Kidney glomerular epithelial cell (primary cell): ENCODE data around the gene SMIM15.
"Not testable (repeated sequence)": the region's sequence is repeated elsewhere in the genome, so short reads cannot be mapped to it uniquely, and the experiment has no call there.

Source experiments
- DNase-seq: peaks from one replicate; lab custom pipeline; 2025; lab: John Stamatoyannopoulos, UW

Gene SMIM15, protein sequence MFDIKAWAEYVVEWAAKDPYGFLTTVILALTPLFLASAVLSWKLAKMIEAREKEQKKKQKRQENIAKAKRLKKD

DNA sequence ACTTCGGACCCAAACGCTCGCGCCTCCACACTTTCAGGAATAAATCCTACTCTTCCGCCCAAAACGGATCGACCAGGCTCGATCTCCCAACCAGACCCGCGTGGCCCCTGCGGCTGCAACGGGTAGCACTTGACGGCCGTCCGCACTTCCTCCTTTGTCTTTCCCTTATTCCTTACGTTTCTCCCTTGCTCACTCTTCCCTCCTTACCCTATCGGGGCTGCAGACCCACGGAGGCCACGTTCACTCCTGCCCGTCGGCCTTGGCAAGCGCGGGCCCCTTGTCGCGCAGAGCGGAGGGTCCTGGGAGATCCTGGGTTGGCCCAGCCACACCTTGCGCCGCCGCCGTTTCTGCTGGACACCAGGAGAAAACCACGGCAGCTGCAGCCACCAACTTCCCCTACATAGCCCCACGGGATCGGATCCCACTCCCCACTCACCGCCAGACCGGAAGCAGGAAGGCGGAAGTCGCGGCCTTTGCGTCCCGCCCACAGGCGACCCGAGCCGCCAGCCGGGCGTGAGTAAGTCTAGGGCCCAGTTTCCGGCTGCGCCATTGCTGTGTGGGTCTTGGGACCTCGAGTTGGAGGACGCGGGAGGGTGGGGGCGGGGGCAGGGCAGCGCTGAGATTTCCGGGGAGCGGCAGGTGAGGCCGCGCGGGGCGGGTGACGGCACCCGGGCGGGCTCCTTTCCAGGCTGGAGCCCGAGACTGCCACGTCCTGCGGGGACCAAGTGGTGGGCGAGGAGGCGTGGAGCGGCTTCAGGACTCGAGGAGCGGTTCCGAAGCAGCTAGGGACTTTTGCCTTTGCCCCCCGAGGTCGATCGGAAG lies at the start of gene SMIM15:
SMIM15 (minus strand) TSS at position 459 of the 822 bp plus-strand sequence. CDS start 2,297 bp downstream, outside the sequence.
- peak; percentile 80 for DNase-seq

DNA sequence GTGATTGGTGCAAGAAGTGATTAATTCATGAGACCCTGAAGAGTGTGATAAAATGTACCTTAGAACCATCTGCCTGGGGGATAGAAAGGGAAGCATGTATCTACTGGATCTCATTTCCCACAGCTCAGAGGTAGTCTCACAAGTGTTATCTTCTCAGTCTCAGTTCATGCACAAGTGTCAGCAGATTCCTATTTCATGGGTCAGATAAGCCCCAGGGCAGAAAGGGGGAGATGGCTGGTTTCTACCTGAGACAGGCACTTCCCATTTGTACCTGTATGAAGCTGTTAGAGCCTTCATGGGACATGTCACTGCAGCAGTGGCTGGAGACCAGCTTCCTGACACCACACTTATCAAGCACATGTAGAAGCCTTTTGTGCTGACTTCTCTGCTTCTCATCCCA lies 45.6 kb upstream of the SMIM15 start:
- DNase-seq, result no peak

DNA sequence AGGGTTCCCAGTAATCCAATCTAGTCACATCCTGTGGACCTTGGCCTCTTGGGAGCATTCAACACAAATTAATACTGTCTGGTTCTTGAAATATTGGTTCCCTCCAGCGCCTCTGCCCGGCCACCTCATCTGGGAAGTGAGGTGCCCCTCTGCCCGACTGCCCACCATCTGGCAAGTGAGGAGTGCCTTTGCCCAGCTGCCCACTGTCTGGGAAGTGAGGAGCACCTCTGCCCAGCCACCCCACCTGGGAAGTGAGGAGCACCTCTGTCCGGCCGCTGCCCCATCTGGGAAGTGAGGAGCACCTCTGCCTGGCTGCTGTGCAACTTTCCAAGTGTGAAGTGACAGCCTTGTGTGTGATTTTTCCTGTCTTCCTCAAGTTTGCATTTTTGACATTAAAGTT lies 42.7 kb upstream of the SMIM15 start:
- DNase-seq, result no peak

DNA sequence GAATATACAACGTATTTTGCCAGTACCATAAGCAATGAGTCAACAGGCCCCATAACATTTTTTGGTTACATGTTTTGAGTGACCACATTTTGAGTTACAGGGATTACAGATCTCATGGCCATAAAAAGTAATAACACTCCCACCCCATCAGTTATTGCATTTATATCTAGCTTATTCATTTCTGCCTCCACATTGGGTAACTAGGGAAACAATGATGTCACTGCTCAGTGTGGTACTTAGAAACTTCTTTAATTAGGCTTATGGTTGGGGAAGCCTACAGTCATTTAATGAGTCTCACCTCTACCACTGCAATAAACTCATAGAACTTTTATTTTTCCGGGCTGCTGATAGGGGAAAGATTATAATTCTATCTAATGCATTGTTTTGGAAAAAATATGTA lies 39.9 kb upstream of the SMIM15 start:
- DNase-seq, result no peak

DNA sequence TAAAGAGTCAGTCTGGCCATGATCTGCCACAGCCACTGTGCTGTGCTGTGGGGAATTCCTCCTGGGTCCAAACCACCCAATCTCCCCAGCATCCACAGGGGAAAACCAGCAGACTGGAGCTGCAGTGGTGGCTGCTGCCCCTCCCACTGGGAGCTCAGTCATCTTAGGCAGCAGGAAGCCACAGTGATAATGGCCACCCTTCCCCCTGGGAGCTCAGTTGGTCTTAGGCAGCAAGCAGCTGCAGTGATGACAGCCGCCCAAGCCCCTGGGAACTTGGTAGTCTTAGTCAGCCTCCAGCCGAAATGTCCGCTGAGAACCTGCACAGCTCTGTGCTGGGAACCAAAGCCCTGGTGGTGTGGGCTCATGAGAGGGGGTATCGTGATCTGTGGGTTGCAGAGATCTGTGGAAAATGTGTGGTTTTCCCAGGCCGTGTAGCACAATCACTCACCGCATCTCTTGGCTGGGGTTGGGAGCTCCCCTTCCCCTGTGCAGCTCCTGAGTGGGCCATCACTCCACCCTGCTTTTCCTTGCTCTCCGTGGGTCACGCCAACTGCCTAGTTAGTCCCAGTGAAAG lies 38.4 kb upstream of the SMIM15 start:
- no peak for DNase-seq

DNA sequence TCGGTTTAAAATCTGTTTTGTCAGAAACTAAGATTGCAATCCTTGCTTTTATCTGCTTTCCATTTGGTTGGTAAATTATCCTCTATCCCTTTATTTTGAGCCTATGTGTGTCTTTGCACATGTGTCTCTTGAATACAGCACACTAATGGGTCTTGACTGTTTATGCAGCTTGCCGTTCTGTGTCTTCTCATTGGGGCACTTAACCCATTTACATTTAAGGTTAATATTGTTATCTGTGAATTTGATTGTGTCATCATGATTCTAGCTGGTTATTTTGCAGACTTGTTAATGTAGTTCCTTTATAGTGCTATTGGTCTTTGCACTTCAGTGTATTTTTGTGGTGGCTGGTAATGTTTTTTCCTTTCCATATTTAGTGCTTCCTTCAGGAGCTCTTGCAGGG lies 36.3 kb upstream of the SMIM15 start:
- no peak for DNase-seq

DNA sequence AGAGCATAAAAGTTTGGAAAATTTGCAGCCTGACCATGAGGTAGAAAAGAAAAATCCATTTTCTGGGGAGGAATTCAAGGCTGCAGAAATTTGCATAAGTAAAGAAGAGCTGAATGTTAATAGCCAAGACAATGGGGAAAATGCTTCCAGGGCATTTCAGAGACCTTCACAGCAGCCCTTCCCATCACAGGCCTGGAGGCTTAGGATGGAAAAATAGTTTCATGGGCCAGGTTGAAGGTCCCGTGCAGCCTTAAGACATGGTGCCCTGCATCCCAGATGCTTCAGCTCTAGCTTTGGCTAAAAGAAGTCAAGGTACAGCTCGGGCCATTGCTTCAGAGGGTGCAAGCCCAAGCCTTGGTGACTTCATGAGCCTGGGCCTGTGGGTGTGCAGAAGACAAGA lies 25.6 kb upstream of the SMIM15 start:
- not testable (repeated sequence) for DNase-seq

DNA sequence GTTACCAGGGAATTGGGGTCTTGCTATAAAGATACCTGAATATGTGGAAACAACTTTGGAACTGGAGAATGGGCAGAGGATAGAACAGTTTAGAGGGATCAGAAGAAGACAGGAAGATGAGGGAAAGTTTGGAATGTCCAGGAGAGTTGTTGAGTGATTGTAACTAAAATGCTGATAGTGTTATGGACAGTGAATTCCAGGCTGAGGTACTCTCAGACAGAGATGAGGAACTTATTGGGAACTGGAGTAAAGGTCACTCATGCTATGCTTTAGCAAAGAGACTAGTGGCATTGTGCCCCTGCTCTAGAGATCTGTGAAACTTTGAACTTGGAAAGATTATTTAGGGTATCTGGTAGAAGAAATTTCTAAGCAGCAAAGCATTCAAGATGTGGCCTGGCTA lies 25.1 kb upstream of the SMIM15 start:
- not testable (repeated sequence) for DNase-seq

DNA sequence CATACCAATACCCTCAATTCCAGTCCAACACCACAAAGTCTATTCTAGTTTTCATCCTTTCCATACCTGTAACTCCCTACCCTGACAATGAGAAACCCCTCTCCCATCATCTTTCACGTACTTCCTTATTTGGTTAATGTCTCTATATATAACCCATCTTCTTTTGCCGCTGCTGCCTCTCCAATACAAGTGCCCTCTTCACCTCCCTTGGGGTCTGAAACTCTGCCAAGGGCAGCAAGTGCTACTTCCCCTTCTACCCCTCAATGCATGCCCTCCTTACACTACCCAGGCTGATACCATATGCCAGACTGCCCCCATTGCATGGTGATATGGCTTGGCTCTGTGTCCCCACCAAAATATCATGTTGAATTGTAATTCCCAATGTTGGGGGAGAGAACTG lies 24.4 kb upstream of the SMIM15 start:
- DNase-seq, result no peak

DNA sequence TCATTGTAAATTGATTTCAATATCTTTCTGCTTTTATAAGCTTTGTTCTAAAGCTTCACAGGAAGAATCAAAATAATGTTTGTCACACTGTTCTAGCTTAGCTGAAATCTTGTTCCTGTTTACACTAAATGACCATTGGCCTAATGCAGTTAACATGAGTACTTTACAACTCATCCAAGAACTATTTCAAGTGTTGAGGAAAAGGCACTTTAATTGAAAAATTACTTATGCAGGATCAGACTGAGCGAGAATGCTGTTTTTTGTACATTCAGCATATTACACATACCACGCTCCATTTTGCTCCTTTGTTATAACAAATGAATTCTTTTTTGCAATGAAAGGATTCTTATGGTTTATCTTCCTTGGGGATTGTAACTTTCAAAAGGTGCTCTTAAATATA lies 22.4 kb upstream of the SMIM15 start:
- no peak for DNase-seq

DNA sequence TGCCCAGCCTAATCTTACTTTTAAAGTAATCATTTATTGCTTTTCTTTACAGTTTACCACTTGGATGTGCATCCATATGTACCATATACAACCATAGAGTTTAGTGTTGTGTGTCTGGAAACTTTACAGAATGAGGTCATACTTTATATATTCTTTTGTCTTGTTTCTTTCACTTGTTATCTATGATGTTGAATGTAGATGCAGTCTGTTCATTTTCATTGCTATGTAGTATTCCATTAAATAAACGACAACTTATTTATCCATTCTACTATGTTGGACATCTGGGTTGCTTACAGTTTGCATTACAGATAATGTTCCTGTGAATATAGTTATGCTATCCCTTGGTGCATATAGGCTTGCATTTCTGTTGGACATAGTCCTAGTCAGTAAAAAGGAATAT lies 21.3 kb upstream of the SMIM15 start:
- no peak for DNase-seq

DNA sequence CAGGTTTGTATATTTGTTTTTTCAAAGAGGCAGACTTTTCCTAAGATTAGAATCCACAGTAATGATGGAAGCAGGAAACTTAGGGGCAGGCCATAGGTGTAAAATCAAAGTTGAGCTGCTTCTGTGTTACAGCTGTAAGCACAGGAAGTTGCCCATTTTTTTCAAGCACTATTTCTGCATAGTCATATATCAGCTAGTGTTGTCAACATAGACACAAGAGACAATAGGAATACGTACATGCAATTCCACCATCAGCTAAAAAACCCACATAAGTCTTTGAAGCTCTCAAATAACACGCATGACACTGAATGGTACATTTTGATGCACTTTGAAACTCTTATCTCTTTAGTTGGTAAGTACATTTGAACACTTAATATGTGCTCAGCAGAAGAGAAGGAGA lies 20.2 kb upstream of the SMIM15 start:
- DNase-seq, result no peak

DNA sequence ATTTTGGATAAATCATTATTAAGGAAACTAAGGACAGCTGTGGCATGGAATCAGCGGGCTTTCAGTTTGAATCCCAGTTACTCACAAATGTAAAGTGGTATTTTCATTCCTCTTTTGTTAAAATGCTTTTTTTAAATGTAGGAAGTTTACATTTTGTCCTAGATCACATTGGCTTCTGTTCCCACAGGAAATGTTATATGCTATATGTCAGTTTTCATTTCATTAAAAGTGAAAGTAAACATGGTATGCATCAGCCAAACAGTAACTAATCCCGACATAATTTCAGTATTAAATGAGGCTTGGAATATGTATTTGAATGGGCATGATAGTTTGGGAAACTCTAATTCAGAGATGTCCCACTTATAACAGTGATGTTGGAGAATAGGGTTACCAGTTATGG lies 18.6 kb upstream of the SMIM15 start:
- DNase-seq, result no peak

DNA sequence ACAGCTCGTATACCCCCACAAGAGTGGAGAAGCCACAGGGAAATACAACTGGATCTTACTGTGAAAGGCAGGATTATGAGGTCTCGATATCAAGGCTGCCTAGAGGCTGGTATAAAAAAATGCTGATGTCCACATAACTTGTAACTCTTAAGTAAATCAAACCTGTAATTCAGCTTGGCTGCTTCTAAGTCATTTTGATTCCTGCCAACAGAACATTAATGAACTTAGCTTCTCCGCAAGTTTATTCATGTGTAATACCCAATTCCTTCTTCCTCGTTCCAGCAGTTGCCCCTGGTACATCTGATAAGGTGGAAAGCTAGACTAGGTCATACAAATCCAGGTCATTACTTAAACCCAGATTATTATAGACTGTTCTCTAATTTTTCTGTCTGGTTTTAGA lies 16.4 kb upstream of the SMIM15 start:
- DNase-seq, result no peak

DNA sequence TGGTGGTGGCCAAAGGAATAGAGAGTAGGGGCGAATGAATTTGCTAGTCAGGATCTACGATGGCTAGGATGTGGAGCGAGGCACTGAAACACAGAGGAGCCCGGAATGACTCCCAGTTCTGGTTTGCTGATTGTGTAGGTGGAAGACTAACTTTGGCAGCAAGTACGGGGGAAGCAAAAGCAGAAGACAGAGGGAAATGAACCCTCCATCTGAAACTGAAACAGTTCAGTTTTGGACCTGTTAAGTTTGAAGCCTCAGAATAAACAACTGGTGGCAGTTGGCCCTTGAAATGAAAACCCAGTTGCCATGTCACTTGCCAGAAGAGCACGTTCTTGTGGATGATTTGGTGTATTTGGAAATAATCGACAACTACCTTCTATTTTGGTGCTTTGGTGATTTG lies 15.4 kb upstream of the SMIM15 start:
- no peak for DNase-seq

DNA sequence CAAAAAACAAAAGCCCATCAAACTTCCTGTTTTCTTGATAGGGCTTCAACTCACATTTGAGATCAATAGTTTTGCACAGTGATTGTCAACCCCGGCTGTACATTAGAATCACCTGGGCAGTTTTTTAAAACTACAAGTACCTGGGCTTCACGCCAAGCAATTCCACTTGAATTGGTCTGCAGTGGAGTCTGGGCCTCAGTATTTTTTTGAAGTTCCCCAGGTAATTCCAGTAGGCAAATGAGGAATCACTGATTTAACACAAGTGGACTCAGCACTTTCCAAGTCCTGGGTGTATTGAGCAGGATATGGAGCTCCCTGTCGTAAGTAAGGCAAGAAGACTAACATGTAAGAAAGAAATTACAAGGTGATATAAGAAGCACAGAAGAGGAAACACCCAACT lies 14.8 kb upstream of the SMIM15 start:
- no peak for DNase-seq

DNA sequence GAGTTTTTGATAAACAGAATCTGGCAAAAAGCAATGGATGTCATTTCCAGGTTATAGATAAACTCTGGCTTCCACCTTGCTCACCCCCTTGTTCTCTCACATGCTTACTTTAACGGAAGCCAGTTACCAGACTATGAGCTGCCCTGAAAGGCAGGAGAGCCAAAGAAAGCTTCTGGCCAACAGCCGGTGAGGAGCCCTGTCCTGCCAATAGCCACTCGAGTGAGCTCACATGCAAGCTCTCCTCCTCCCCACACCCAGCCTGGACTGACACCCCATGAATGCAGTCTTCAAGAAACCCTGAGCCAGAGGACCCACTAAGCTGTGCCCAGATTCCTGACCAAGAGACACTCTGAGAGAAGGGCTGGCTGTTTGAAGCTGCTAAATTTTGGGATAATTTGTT lies 14.4 kb upstream of the SMIM15 start:
- no peak for DNase-seq

DNA sequence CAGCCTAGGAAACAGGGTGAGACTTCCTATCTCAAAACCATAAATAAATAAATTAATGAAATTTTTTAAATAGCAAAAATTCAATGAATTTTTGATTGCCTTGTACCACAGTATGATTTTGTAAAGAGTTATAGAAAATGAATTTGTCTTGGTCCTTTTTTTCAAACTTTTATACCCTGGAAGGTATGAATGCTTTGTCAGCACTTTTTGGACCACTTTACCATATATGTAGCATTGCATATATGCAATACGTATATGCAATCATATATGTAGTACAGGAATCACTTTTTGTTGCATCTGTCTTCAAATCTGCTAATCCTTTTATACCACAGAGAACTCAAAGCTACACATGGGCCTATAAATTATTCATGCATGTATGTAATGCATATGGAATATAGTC lies 9.2 kb upstream of the SMIM15 start:
- DNase-seq, result no peak

DNA sequence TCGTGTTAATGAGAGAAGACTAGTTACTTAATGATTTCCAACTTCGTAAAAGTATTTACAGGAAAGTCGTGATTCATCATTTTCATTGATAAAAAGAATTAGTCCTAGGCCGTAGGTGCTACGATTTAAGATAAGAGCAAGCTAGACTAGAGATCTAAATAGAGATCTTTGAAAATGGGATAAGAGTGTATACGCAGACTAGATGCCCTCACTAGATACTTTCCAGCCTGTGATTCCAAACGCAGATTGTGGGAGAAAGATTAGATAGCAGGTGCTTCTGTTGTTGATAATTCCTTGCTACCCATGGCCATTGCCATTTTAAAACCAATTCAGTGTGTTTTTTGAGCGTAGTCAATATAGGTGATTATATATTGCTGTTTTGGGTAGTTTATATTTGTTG lies 6.7 kb upstream of the SMIM15 start:
- no peak for DNase-seq

DNA sequence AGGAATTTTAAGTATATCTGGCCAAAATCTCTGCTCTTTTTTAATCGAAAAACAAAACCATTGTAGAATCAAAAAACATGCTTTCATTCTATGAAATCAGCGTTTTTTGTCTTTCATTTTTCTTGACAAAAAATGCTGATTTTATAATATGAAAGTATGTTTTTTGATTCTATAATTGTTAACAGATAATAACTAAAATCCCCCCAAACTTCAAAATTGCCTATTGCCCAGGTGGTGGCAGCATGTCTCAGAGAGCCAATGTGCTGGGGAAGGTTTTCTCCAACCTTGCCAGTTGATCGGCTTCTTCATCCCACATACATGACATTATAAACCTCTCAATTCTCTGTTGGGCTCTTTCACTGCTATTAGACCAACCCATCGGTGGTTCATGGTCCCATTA lies 5.1 kb upstream of the SMIM15 start:
- peak; percentile 3 for DNase-seq

DNA sequence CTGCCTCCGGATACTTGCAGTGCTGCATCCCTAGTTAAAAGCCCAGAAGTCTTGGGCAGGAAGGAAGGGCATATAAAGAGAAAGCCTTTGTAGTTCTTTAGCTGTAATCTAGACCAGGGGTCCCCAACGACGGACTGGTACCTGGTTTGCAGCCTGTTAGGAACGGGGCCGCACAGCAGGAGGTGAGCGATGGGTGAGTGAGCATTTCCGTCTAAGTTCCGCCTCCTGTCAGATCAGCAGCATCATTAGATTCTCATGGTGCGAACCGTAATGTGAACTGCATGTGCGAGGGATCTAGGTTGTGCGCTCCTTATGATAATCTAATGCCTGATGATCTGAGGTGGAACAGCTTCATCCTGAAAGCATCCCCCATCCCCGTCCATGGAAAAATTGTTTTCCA lies 1.6 kb upstream of the SMIM15 start:
- DNase-seq, result no peak

DNA sequence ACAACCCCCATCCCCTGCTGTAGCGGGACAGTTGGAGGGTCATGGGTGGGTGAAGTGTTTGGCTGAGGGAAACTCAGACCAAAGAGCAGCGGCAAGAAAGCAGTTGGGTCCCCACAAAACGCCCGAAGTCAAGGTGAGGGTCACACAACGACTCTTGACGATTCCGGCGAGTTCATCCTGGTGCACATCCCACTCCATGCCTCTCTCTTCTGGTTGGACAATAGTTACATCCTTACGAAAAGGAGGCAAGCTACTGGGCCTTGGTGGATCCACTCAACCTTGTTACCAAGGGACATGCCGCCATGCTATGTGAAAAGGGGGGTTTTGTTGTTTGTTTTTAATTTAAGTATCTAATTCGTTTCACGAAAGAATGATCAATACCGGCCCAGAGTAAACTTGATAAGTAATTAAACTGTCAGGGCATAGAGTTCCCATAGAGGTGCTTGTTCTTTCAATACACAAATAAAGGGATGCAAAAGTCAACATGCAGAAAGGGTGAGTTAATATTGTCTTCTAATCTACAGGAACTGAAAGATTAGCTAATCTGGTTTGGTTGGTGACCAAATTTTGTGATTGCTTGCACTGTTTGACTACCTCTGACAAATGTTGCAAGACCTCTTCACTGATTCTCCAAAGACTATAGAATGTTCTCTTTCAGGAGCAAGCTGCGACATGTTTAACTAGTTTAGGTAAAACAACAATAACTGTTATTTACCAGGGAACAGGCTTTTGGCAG lies 732 bp upstream of the SMIM15 start:
- peak; percentile 41 for DNase-seq

DNA sequence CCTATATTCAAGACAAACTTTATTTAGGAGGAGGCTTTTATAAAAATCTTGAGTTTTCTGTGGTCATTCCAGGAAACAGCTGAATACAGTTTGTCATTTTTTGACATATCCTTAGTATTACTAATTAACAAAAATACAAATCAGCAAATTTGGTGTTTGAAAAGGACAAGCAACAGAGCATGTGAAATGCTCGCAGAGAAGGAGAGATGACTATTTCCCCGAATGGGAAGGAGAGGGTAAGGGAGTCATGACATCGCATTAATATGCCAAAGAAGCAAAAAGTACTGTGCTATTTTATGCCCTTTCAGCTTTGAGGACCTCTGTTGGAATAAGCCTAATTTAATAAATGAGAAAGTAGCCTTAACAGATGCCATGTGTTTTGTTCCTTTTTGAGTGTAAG lies 1.8 kb downstream of the SMIM15 start:
- no peak for DNase-seq
